Choroid plexus epithelial cell (primary cell): ENCODE measurements around the gene KCNJ3.

Experiments
- DNase-seq: peaks from one replicate; pipeline ENCODE4 v3.0.0-alpha.2; 2010; ENCODE audit warnings: low read depth
- H3K4me3 ChIP-seq: 2 replicates; pipeline ENCODE4 v1.5.1; 2011; ENCODE audit warnings: low read depth, mild to moderate bottlenecking, control low read depth, low read length, moderate library complexity
- CTCF ChIP-seq: conservative IDR thresholded peaks from 2 replicates; pipeline ENCODE4 v1.5.1; 2011; ENCODE audit warnings: low read depth, mild to moderate bottlenecking, control low read depth, inconsistent platforms, low read length, moderate library complexity

Gene KCNJ3

GRCh38 chr2:154827286-154827685, 128.8 kb downstream of the KCNJ3 start:
- TF ChIP-seq CTCF, result no peak
- H3K4me3 ChIP-seq, result no peak overlapping the region
- no peak for DNase-seq

DNA sequence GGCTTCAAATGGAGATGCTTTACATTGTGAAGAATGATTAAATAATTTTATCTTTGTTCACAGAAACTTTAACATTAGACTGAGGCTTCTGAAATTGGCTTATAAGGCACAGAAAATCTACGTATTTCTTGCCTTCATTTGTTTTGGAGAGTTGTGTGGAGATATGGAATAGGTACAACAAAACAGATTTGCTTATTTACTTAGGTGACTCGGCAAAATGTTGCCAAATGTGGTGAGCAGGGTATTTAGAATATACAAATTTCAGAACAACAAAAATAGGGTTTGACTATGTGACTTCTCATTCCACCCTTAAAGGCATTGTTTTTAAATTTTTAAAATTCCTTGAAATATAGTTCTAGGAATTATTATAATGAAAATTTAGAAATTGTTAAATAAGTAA, 134.2 kb downstream of the KCNJ3 start:
- no peak for TF ChIP-seq CTCF
- no peak for DNase-seq

DNA sequence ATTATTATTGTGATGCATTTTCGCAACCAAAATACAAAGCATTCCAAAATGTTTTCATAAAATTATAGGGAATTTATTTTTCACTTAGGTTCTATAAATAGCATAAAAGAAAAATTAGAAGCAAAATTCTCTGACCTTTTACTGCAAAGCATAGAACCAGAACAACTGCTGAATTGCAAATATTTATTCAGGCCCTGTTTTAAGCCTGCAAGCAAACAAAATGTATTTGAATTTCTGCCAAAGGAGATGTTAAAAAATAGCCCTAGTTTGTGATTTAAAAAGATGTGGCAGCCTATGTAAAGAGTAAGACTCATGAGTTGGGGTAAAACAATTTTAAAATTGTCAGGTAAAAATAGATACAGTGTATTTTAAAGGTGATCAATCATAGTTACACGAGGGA, 138.1 kb downstream of the KCNJ3 start:
- DNase-seq, result no peak
- H3K4me3 ChIP-seq, result no peak overlapping the region
- TF ChIP-seq CTCF, result no peak

More for the DNA sequence above, 134.2 kb downstream of the KCNJ3 start:
- H3K4me3 ChIP-seq, result no peak overlapping the region

GRCh38 chr2:154837035-154837434, 138.5 kb downstream of the KCNJ3 start:
- TF ChIP-seq CTCF, result no peak
- no peak overlapping the region for H3K4me3 ChIP-seq
- no peak for DNase-seq

DNA sequence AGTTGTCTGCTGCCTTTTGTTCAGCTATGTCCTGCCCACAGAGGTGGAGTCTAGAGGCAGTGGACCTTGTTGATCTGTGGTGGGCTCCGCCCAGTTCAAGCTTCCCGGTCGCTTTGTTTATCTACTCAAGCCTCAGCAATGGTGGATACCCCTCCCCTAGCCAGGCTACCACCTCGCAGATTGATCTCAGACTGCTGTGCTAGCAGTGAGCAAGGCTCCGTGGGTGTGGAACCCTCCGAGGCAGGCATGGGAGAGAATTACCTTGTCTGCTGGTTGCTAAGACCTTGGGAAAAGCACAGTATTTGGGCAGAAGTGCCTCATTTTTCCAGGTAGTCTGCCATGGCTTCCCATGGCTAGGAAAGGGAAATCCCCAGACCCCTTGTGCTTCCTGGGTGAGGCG, 146.0 kb downstream of the KCNJ3 start:
- H3K4me3 ChIP-seq, result no peak overlapping the region
- DNase-seq, result no peak
- TF ChIP-seq CTCF, result no peak

- H3K4me3 ChIP-seq, result no peak overlapping the region
- TF ChIP-seq CTCF, result no peak
- DNase-seq, result no peak
Measured at GRCh38 chr2:154846842-154847241, 148.3 kb downstream of the KCNJ3 start.

DNA sequence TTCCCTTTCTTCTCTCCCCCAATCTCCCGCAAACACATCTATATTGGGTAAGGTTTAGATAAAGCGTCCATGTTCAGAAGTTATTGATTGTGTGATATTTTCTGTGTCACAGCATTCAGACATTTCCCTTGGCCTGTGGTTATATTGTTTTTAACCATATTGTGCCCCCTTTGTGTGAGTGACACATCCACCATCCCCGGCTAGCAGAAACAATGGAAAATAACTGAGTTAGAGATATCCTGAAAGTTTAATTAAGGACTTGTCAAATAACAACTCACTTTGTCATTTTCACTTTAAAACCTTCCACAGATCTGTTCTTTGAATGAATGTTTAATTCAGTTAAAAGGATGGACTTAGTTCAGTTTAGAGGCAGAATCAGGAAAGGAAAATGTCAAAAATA, 151.0 kb downstream of the KCNJ3 start:
- no peak overlapping the region for H3K4me3 ChIP-seq
- DNase-seq, result no peak
- TF ChIP-seq CTCF, result no peak
